ENCODE data around the gene SPPL2C.

GRCh38 chr17:45893725-45894021, 49.0 kb downstream of the SPPL2C start:
- TF ChIP-seq SP1 (IDR thresholded peaks at IDR 0.05) (no peak), SP1 (CRISPR knock-in tag; IDR thresholded peaks at IDR 0.05) (no peak), HNF4G (IDR thresholded peaks at IDR 0.05; ENCODE audit: borderline replicate concordance, low read depth, low read length) (no peak), HNF4G (CRISPR knock-in tag; IDR thresholded peaks at IDR 0.05; ENCODE audit: borderline replicate concordance, low read depth) (no peak), SP5 (CRISPR knock-in tag; IDR thresholded peaks at IDR 0.05; ENCODE audit: borderline replicate concordance, low read depth) (no peak), KDM1A (CRISPR knock-in tag; IDR thresholded peaks at IDR 0.05) (no peak)

Data from HepG2 (cell line).